NOMO-1 (cell line): Measurements from ENCODE around the gene KREMEN1.

Experiments used
- DNase-seq, 2 experiments: peaks; one replicate each; lab custom pipeline; 2025; ENCODE audit not compliant: unreplicated experiment in 2 of 2; lab: John Stamatoyannopoulos, UW

Gene KREMEN1

DNA sequence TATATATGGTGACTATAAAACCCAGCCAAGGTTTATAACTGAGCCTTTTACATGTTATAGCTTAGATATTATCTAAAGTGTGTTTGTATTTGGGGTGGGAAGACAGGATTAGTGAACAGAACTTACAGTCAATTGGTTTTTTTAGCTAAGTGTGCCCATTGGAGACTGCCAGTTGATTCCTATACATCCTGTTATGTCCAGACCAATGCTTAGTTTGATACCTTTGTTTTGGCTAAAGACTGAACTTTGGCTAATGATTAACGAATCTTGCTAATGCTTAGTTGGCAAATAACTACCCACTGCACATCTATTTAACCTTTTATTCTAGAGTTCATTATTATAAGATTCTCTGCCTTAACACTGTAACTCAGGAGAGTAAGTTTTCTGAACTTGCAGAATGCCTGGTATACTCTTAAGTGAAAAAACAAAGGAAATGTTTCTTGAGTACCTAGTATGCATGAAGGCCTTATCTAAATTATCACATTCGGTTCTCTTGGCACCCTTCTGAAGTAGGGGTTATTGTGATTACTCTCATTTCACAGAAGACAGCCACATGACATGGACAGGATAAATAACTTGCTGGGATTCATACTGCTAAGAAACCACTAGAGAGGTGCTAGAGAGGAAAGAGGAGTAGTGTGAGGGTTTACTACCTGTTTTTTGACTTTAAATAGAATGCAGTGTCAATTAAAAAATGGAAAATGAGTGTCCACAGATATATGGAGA, 54.0 kb downstream of the KREMEN1 start:
- no peak for DNase-seq

DNA sequence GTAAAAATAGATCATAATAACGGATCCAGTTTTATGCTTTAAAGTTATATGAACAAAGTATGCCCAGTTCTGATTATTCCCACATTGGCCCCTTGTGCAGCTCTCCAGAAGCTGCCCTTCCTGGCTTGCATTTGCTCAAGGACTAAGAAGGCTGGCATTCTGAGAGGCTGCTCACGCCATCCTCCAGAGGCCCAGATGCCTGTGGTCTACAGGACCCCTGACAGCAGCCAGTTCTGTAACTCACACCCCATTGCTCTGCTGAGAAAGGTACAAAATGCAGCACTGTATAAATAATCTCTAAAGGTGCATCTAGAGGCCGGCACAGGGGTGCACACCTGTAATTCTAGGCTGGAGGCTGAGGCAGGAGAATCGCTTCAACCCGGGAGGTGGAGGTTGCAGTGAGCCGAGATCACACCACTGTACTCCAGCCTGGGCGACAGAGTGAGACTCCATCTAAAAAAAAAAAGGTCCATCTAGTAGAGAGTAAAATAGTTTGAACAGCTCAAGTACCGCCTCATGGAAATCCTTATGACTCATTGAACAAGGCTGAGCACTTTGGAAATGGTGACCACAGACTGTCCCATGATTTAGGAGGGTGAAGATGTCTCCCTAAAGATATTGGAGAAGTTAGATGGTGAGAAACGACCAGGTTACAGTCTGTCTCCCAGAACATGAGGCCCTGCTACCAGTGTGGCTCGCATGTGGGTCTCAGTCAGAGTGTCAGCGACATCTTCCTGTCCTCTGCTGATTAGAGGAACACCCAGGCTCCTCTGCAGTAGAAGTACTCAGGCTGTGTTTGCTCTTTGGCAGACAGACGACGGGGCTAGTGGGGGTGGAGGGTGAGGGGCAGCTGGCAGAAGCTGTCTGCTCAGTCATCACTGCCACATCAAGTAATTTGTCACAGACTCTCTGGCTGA, 56.3 kb downstream of the KREMEN1 start:
- no peak for DNase-seq

DNA sequence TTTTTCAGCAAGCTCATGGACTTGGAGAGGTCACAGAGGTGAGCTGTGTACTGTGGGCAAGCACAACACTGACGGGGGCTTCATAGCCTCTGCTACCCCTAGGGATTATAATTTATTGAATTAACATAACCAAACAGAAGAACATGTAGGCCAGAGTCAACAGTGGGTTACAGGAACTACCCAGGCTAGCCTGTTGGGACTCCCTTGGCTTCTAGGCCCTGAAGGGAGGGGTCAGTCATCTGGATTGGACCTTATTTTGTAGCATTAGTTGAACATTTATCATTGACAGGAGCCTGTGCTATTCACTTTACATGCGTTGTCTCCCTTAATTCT, 56.9 kb downstream of the KREMEN1 start:
- DNase-seq = no peak

DNA sequence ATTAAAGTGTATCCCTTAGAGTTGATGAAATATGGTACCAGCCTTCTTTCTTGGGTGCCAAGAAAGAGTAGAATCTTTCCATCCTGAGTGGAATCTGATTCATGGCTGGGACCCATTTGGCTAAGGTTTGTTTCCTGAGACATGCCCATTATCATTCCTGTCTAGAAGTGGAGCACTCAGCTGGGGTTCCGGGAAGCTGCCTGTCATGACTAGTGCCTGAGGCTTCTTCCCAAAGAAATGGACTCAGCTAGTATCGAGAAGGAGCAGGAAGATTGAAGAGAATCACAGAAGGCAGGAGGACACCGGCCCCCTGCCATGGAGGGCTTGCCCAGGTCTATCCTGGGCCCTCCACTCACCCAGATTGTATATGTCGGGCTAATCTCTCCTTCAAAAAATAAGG, 57.6 kb downstream of the KREMEN1 start:
- no peak for DNase-seq

DNA sequence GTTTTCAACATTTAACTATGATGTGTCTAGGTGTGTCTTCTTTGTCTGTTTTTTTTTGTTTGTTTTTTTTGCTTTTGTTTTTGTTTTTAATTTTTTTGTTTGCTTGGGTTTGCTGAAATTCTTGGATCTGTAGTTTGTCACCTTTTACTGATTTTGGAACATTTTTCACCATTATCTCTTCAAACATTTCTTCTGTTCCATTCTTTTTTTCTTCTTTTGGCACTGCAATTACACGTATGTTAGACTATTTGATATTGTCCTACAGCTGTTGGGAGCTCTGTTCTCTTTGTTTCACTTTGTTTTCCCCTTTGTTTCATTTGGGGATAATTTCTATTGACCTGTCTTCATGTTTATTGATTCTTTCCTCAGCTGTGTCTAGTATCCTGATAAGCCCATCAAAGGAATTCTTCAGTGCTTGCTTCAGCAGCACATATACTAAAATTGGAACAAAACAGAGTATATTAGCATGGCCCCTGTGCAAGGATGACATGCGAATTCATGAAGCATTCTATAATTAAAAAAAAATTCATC, 60.8 kb downstream of the KREMEN1 start:
- no peak for DNase-seq

DNA sequence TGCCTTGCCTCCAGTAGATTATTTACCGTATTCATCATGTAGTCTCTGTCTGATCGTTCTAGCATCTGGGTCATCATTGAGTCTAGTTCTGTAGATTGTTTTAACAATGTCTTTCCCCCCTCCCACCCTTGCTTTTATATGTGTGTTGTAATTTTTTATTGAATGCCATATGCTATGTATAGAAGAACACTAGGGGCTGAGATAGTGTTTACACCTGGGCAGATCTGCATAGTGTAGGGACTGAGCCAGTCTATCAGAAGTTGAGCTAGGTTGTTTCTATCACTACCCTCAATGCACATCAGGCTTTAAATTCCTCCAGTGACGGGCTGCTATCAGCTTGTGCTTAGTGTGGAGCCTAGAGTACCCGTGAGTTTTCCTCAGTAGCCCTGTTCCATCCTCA, 61.6 kb downstream of the KREMEN1 start:
- no peak for DNase-seq

DNA sequence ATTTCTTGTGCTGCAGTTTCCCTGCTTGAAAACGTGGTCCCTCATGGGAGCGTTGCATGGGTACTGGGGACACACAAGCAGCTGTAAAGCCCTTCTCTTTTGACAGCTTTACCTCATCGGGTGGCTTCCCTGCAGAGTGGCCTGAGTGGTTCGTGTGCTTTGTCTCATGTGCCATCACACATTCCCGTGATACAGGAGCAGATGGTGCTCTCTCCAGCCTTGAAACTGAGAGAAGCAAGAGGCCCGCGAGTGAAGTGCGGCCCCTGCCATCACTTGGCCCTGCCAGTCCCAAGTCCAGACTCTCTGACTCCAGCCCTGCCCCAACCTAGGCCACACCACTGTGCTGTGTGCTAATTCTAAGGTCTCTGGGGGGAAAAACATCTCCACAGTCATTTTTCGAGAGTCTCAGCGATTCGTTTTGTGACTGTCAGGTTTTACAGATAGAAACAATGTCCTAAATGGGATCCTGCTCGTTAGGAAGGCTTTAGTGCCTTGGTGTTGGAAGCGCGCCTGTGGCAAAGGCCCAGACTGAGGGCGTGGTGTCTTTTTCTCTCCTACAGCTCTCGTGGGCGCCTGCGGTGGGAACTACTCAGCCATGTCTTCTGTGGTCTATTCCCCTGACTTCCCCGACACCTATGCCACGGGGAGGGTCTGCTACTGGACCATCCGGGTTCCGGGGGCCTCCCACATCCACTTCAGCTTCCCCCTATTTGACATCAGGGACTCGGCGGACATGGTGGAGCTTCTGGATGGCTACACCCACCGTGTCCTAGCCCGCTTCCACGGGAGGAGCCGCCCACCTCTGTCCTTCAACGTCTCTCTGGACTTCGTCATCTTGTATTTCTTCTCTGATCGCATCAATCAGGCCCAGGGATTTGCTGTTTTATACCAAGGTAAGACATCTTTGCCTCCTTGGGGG, 64.2 kb downstream of the KREMEN1 start:
- DNase-seq = no peak

DNA sequence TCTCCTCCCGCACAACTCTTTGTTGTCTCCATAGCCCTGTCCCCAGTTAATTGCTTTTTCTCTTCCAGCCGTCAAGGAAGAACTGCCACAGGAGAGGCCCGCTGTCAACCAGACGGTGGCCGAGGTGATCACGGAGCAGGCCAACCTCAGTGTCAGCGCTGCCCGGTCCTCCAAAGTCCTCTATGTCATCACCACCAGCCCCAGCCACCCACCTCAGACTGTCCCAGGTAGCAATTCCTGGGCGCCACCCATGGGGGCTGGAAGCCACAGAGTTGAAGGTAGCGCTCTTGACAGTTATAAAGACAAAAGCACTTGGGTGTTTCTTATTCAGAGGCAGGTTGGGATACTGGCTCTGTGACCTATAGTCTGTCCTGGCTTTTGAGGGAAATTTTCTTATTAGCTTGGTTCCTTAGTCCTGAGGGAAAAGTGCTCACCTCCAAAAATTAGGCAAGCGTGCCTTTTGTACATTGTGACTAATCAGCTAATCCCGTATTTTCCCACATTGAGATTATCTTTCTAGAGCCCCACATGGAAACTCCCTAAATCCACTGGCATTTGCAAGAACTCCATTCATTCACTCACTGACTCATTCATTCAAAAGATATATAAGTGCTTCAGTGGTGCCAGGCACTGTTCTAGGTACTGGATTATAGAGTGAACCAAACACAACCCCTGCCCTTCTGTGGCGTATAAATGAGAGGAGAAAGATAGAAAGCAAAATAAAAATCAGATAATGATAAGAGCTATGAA, 65.9 kb downstream of the KREMEN1 start:
- no peak for DNase-seq

DNA sequence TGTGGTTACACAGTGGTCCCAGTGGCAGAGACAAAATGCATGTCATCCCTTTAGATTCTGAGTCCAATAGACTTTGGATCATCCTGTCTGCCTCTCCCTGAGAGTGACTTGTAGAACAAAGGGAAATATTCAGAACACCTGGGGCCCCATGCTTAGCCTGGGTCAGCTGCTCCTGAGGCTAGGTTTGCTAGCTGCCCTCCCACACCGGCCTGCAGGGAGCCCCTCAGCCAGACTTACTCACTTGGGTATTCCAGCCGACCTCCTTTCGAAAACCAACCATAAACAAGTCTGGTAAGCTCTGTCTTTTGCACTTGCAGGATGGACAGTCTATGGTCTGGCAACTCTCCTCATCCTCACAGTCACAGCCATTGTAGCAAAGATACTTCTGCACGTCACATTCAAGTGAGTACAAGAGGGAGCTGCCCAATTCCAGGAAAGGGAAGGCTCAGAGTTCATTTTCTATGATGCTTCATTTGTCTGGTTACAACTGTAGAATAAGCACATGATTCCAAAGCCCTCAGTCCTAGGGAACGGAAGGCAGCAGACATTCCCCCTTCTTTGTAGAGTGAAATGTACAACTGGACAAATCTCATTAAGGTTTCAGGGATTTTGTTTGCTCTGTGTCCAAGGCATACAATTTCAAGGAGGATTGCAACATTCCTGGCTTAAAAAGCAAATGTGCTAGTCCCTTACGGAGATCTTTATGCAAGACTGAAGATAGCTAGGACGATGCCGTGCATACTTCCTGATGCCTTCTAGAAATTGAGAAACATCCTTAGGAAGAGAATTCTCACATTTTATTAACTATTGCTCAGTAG, 67.3 kb downstream of the KREMEN1 start:
- no peak for DNase-seq

DNA sequence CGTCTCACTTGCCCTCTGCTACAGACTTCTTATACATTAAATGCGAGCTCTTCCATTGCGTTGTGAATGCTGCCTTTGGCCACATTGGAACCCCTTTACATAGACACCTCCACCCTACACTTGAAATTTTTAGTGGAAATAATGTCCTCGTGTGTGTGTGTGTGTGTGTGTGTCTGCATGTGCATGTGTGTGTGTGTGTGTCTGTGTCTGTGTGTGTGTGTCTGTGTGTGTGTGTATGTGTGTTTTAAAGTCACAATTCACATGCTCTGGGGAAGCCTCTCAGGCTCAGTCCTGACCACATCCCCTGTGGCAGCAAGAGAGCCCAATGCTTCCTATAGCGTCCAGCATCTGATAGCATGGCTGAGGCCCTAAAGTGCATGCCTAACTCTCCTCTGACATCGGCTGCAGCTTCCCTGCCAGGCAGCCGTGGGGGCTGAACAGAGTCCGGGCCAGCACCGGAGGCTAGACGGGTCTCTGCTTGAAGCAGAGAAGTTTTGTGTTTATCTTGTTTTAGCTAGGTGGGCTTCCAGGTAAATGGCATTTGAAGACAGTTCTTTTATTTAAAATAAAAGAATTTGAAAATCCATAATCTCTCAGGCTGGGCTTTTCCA, 68.3 kb downstream of the KREMEN1 start:
- no peak for DNase-seq

DNA sequence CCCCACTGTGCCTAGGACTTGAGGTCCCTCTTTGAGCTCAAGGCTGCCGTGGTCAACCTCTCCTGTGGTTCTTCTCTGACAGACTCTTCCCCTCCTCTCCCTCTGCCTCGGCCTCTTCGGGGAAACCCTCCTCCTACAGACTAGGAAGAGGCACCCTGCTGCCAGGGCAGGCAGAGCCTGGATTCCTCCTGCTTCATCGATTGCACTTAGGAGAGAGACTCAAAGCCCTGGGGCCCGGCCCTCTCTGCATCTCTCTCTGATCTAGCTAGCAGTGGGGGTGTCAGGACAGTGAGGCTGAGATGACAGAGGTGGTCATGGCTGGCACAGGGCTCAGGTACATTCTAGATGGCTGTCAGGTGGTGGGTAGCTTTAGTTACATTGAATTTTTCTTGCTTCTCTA, 69.3 kb downstream of the KREMEN1 start:
- DNase-seq = no peak

DNA sequence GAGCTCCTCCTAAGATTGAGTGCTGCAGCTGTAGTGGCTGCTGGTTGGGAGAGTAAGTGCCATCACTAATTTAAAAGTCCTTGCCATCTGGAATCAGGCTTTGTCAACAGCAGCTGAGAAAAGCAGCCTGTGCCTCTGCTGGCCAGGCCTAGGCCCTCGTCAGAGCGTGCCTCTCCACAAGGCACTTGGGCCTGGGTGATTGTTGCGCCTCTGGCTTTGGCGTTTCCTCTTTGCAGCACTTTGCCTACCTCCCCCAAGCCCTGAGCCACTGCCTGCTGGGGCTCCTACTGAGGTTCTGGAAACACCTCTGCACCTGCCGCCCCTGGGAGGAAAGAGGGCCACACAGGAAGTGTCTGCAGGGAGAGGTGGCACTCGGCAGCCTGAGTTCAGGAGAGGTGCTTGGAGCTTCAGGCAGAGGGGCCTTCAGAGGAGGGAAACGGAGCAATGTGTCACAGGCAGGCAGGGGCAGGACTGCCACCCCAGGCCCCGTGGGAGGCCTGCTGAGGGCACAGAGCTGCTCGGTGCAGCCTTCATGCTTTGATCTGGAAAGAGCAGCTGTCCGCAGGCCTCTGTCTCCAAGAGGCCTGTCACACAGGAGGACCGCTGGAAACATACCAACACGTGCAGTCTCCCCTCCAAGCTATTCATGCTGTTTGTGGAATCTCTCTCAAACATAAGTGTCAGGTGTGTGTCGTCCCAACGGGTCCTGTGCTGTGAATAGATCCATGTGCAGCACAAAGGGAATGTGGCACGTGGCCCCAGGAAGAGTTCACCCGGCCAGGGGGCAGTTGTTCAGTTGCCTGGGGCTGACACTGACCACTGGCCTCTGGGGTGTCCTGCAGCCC, 71.3 kb downstream of the KREMEN1 start:
- DNase-seq = no peak

DNA sequence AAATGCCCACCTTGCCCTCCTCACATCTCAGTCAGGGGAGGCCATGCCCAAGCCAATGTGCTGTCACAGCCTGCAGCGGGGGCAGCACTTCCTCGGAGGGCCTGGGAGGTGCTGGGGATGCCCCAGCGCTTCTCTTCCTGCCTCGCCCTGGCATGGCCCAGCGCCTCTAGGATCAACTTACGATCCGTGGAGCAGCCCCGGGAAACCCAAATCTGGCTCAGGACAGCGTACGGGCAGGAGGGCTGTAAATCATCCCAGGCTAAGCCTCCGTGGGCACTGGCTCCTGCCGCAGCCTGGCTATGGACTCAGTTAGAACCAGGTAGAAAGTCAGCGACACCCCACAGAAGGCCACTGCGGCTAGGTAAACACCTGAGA, 71.9 kb downstream of the KREMEN1 start:
- no peak for DNase-seq

DNA sequence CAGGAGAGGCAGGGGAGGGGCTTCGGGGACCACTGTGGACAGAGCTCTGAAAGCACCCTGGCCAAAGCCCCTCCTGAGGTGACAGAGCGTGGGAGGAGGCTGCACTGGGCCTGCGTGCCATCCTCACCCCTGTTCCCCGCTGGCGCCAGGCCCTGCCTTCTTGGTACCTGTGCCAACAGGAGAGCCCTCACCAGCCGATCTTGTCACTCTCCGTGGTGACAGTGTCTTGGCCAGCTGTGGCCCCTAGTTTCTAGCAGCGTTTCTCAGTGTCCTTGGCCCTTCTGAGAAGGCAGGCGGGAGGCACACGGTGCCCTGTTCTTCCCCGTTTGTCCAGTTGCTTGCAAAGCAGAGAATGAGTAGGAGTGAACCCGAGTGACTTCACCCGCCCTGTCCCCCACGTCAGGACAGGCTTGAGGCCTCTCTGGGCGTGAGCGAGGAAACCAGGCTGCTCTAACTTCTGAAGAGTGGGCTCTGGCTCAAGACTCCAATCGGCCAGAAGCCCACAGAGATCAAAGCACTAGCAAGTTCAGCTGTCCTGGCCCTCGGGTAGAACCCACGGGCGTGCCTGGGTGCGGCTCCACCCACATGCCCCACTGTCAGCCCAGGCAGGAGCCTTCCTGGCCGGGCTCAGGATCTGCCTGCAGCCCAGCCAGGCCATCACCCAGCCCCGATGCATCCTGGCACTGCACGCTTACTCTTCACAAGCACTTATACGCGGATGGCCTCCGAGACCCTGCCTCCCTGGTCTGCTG, 72.7 kb downstream of the KREMEN1 start:
- no peak for DNase-seq

DNA sequence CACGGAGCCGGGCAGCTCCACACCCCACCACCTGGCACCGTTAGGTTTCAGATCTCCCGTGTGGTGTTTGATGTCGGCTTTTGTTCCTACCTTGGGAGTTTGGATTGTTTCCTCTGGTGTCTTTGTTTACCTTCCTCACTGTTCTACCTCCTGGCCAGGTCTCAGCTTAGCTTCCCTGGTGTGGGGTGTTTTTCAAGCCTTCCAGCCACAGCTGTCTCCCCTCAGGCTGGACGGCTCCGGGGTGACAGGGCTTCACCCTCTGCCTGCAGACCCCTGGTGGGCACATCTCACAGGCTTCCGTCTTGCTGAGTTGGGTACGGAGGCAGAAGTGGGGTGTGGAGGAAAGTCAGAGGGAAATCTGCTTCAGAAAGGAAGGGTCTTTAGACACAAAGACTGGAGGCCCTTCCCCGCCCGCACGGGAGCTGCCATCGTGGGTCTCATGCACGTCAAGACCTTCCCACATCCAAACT, 73.3 kb downstream of the KREMEN1 start:
- DNase-seq = no peak

DNA sequence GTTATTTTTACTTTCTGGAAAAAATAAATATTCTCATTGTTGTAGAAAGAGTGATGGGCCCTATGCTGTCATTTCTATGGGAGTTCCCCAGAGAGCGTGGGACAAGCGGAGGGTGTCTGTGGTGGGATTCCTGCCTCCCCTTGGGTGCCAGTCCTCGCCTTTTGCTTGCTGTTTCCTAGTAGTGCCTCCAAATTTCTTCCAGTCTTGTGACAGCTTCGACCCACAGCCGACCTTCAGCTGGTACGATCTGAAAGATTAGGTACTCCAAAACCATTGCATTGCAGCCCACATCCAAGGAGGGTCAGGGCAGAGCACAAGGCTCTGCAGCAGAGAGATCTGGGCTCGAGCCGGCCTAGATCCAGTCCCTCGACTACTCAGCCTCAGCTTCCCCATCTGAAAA, 73.9 kb downstream of the KREMEN1 start:
- no peak for DNase-seq

DNA sequence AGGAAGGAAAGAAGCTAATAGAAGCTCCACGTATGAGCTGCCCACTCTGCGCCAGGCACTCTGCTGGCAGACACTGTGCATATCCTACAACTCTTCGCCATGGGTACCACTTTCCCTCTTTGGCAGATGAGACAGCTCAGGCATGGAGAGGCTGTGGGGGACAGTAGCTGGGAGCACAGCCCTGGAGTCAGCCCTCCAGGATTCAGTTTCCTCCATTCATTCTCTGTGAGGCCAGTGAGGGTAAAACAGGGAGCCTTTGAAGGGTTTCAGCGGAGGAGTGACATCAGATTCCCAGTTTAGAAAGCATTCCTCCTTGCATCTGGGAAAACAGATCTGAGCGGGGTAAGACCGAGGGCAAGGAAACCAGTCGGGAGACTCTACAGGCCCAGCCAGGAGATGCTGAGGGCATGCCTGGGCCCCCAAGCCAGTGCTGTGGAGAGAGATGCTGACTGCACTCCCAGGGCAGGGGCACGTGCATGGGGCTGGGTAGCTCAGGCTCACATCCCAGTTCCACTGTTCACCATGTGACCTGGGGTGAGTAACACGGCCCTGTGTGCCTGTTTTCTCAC, 74.6 kb downstream of the KREMEN1 start:
- no peak for DNase-seq
